GM21360 (cell line): Measurements from ENCODE around the gene ITPRID2.

ENCODE experiments used
- ATAC-seq: cut with Tn5 transposase; IDR thresholded peaks from one replicate; pipeline ENCODE4 v1.9.1; 2021; ENCODE audit warnings: mild to moderate bottlenecking, moderate library complexity; ENCODE audit not compliant: unreplicated experiment

The ITPRID2 gene

DNA sequence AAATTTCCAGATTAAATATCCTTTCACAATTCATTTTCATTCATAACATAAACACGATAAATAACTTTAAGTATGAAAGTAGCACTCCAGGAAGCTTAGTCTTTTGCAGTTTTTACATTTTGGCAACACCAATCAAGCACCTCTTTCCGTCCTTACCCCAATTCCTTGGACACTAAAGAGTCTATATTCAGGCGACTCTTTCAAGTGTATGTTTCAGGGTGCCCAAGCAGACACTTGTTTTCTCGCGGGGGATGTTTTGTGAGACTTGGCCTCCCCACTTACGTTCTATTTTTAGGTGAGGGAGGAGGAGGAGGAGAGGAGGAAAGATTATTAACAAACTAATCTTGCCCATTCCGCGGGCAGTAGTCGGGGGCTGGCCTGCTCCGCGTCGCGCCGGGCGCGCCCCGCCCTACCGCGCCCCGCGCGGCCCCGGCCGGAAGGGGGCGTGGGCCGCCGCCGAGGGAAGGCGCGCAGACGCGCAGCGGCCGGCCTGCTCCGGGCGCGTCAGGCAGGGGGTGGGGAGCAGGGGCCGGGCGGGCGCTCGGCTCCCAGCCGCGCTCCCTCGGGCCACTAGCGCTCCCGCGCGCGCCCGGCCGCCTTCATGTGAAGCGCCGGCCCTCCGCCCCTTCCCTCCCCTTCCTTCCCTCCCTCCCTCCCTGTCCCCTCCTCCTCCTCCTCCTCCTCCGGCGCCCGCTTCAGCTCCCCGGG, at the start of gene ITPRID2:
Gene ITPRID2, plus strand, starts transcription at position 473 of the 708 bp plus-strand sequence. CDS start 337 bp downstream, outside the sequence.
- peak; percentile 90 for ATAC-seq

- ATAC-seq = no peak
Observed at GRCh38 chr2:181844551-181845290, 46.8 kb upstream of the ITPRID2 start.

GRCh38 chr2:181846399-181847197, 44.9 kb upstream of the ITPRID2 start:
- ATAC-seq = no peak

- ATAC-seq = no peak
Observed at GRCh38 chr2:181847198-181847556, 44.4 kb upstream of the ITPRID2 start.

GRCh38 chr2:181847702-181848101, 43.8 kb upstream of the ITPRID2 start:
- no peak for ATAC-seq

DNA sequence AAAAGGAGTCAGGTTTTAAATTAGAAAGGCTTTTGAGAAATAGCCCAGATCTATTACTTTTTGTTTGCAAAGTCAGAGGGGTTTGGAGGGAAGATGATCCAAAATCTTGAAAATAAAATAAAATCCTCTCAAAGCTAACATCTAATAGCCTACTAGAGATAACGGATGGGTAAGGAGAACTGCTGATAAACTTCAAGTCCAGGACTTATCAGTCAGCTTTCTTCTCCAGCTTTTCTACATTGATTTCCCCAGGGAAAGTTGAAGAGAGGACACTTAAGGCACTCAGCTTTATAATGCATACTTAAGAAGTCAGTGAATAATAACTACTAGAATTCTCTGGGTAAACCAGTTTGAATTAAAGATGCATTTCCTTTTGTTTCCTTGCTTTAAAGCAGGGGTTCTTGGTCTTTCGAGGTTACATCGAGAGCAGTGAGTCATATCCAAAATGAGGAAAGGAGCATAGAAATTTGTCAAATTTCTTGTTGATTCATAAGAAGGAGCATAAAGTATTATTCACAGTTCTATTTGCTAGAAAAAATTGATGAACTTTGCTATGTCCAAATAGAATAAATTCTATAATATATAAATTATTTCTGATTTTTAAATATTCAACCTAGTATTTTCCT, 43.2 kb upstream of the ITPRID2 start:
- ATAC-seq = no peak

- ATAC-seq = no peak
Observed at GRCh38 chr2:181849601-181850000, 41.9 kb upstream of the ITPRID2 start.

GRCh38 chr2:181850936-181851560, 40.5 kb upstream of the ITPRID2 start:
- no peak for ATAC-seq

- no peak for ATAC-seq
Observed at GRCh38 chr2:181851726-181852125, 39.8 kb upstream of the ITPRID2 start.

DNA sequence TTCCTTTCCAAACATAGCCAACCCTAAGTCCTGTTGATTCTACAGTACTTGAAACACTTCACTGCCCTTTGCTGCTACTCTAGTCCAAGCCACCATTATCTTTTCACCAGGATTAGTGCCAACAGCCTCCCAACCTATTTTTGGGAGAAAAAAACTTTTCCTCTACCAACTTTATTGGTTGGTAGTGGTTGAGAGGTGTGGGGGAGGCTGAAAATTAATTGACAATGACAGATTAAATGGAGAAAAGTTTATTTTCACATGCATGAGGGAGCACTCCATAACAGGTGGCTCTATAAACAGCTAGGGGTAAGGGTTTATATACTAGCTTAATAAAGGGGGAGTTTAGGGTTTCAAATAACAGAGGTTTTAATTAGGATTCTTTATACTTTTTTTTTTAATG, 37.8 kb upstream of the ITPRID2 start:
- ATAC-seq = no peak

DNA sequence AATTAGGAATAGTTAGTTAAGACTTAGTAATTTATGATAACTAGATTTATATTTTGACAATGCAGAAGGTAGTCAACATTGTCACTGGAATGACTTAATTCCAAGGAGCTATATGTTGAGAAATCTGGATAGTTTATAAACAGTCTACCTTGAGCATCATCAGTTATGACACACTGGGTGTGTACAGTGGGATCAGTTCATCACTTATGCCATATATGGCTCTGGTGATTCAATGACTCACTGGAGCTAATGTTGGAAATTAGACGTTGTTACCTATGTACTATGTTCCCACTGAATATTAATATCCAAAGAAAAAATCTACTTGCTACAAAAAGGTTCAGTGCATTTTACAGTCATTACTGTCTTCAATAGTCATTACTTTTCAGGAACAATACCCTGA, 34.0 kb upstream of the ITPRID2 start:
- no peak for ATAC-seq

DNA sequence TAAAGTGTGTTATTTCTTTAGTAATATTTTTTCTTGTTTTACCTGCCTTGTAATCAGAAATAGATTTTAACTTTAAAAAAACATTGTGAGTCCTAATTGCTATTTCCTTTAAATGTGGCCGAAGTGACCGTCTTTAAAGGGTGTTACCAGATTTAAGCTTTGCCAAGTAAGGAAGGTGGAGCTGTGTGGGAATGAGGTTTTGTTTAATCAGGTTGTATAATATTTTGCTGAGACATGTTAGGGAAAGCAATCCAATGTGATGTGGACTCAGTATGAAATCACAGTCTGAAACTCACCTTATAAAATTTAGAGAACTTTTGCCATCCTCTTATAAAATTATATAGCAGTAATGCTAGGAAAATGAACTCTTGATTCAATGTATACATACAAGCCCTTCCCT, 32.9 kb upstream of the ITPRID2 start:
- ATAC-seq = no peak

- ATAC-seq = no peak
Observed at GRCh38 chr2:181859123-181859522, 32.4 kb upstream of the ITPRID2 start.

DNA sequence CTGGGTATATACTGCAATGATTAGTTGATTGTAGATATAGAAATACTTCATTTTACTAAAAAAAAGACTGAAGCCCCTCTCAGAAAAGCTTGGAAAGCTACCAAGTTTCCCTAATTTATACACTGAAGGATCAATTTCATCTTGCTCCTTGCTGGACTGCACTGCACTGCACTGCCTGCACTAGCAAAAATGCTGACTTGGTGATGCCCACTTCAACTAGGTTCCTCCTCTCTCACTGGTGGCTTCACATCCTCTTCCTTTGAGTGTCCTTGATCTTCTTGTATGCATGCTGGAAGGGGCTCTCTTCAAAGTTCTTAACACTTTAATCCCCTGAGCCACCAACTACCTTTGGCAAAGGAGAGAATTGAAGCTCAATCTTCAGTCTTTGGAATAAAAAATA, 31.7 kb upstream of the ITPRID2 start:
- ATAC-seq = no peak

- ATAC-seq = no peak
Observed at GRCh38 chr2:181861379-181861778, 30.2 kb upstream of the ITPRID2 start.

DNA sequence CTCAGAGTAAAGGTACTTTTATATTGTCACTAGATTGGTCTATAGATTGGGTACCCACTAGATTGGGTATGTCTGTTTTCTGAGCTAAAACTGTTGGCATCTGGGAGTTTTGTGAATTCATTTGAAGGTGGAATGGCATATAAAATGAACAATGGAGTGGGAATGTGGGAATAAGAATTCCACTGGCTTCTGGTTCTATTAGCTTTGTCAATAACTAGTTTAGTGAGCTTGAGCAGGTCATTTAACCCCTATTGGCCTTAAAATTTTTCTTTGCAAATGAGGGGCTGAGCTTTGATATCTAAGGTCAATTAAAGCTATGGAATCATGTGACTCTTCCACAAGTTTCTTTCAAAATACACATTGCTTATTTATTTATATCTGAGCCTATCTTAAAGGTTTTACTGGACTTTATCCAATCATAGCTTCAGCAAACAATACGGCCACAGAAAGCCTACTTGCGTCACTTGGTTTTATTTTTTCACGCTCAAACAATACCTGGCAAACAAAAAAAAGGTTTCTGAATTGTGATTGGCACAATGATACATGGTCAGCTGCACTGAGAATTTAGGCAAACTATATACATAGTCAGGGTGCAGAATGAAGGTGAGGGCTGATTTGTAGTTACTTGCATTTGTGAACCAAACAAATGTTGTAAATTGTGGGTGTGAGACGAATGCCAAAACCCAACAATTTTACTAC, 28.8 kb upstream of the ITPRID2 start:
- no peak for ATAC-seq

DNA sequence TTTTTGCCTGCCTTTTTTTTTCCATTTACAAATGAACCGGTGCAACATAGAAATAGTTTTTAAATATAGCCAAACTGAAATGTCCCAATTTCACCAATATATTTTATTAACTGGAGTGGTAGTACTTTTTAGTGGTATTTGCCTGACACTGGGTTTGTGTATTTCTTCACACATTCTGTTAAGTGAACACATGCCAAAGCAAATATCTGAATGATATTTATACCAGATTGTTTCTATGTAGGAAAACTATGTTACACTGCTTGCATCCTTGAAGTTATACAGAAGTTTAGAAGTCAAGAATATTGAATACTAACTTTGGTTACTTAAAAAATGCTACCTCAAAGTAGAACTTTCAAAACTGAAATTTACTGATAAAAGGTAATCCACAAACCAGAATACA, 19.4 kb upstream of the ITPRID2 start:
- no peak for ATAC-seq

- ATAC-seq = no peak
Observed at GRCh38 chr2:181876614-181877063, 14.9 kb upstream of the ITPRID2 start.

DNA sequence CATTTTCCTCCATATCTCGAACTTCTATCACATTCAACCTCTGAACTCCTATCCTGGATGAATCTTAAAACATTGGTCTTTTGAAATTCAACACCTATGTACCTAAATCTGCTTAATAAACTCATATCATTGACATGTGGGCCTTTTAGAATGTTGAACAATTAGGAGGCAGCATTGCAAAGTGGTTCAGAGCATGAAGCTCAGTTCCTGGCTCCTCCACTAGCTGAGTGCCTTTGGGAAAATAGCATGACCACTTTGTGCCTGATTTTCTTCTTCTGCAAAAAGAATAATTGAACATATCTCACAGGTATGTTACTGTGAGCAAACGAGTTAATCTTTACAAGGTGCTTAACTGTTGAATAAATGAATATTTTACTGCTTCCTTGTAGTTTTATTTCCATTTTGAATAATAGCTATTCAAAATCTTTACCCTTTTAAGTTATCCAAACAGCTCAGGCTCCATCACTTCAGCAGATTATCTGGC, 14.3 kb upstream of the ITPRID2 start:
- ATAC-seq = no peak

GRCh38 chr2:181878448-181878847, 13.1 kb upstream of the ITPRID2 start:
- ATAC-seq = no peak
